Fibroblast of upper back skin (primary cell): Measurements from ENCODE around the gene CARD9.

Experiments used
- DNase-seq: peaks from one replicate; pipeline ENCODE4 v3.0.0-alpha.2; 2013

The CARD9 gene

GRCh38 chr9:136318776-136319241 lies 54.7 kb downstream of the CARD9 start:
- no peak for DNase-seq

GRCh38 chr9:136318111-136318775 lies 55.2 kb downstream of the CARD9 start:
- no peak for DNase-seq

GRCh38 chr9:136317695-136318094 lies 55.8 kb downstream of the CARD9 start:
- no peak for DNase-seq

- DNase-seq = no peak
These were observed 56.4 kb downstream of the CARD9 start for GRCh38 chr9:136316896-136317676.

GRCh38 chr9:136316271-136316751 lies 57.2 kb downstream of the CARD9 start:
- DNase-seq = no peak

- DNase-seq = no peak
These were observed 58.5 kb downstream of the CARD9 start for GRCh38 chr9:136314944-136315343.

- no peak for DNase-seq
These were observed 59.4 kb downstream of the CARD9 start for GRCh38 chr9:136314056-136314416.
